Endothelial cell of umbilical vein (primary cell): ENCODE results near the gene HDAC4. TPM values are rescaled to one million over a fixed set of nuclear protein-coding genes. Genes with fewer than 3 reads are reported as not detected.

Experiments used
- BruUV-seq: library from RNA; stranded (reverse); fragments of 400-500 nt; replicated peaks from 2 replicates; lab custom pipeline; 2021; lab: Mats Ljungman, UMichigan
- CTCF ChIA-PET: fragments of 300-600, 350-600 bp; sonication (Branson Sonifier 250); formaldehyde crosslinking; loops from one replicate; lab custom pipeline; 2021; ENCODE audit warnings: antibody characterized with exemption, inconsistent platforms; lab: Charles Lee
- POLR2A ChIA-PET: fragments of 300-600, 350-600 bp; sonication (Branson Sonifier 250); formaldehyde crosslinking; loops from one replicate; lab custom pipeline; 2021; ENCODE audit warnings: antibody characterized with exemption, inconsistent platforms; lab: Charles Lee
- DNase-seq: peaks from one replicate; pipeline ENCODE4 v3.0.0-alpha.2; 2011; ENCODE audit warnings: low read depth, low spot score
- FAIRE-seq: peaks from 2 replicates; lab custom pipeline; 2011; peaks lifted over from hg19 to GRCh38; lab: Jason Lieb, UNC
- H2AFZ ChIP-seq: 2 replicates; pipeline ENCODE4 v1.6.0; 2012; ENCODE audit warnings: low read depth, low read length, control low read depth, inconsistent platforms
- H3K27ac ChIP-seq: 2 replicates; pipeline ENCODE4 v1.5.1; 2011; ENCODE audit warnings: low read depth, mild to moderate bottlenecking, control low read depth, low read length, moderate library complexity; ENCODE audit not compliant: insufficient read depth
- H3K27me3 ChIP-seq, 2 experiments: 2 replicates each; pipeline versions ENCODE4 v1.6.0 to v1.6.1; 2011; ENCODE audit warnings: low read length in 2 of 2, mixed read lengths in 1 of 2; ENCODE audit not compliant: control insufficient read depth in 2 of 2, insufficient read depth in 2 of 2
- H3K36me3 ChIP-seq, 2 experiments: 2 replicates in 1 of 2; 3 replicates in 1 of 2; pipeline ENCODE4 v1.5.1; 2011; ENCODE audit warnings: low read length in 2 of 2, mild to moderate bottlenecking in 1 of 2, moderate library complexity in 1 of 2; ENCODE audit not compliant: control insufficient read depth in 2 of 2, insufficient read depth in 2 of 2; ENCODE audit errors: extremely low read depth in 1 of 2
- H3K4me1 ChIP-seq: 3 replicates; pipeline ENCODE4 v1.5.1; 2011; ENCODE audit warnings: mild to moderate bottlenecking, low read length; ENCODE audit not compliant: control insufficient read depth, insufficient read depth; ENCODE audit errors: extremely low read depth
- H3K4me2 ChIP-seq: 2 replicates; pipeline ENCODE4 v1.6.1; 2011; ENCODE audit warnings: low read length, control low read depth, mixed read lengths; ENCODE audit not compliant: insufficient read depth
- H3K4me3 ChIP-seq, 3 experiments: fragments of 200-600 bp in 1 of 3; sonication (generic), shearing (Covaris generic) in 1 of 3; replicated peaks in 1 of 3; 2 replicates each; pipeline ENCODE4 v1.5.1; 2011 to 2016; ENCODE audit warnings: control low read depth in 3 of 3, low read length in 3 of 3, mild to moderate bottlenecking in 2 of 3, inconsistent platforms in 1 of 3, low read depth in 1 of 3, moderate library complexity in 1 of 3; ENCODE audit not compliant: insufficient read depth in 1 of 3
- H3K79me2 ChIP-seq: 2 replicates; pipeline ENCODE4 v1.6.0; 2012; ENCODE audit warnings: low read length, inconsistent platforms; ENCODE audit not compliant: control insufficient read depth, insufficient read depth
- H3K9ac ChIP-seq: replicated peaks from 2 replicates; pipeline ENCODE3; 2011; ENCODE audit warnings: low read length, control low read depth; ENCODE audit not compliant: insufficient read depth; ENCODE audit errors: extremely low read depth
- H3K9me1 ChIP-seq: replicated peaks from 3 replicates; pipeline ENCODE4 v1.6.0; 2011; ENCODE audit warnings: mild to moderate bottlenecking, low read length; ENCODE audit not compliant: control insufficient read depth, insufficient read depth; ENCODE audit errors: extremely low read depth
- H3K9me3 ChIP-seq: replicated peaks from 2 replicates; pipeline ENCODE4 v1.5.1; 2012; ENCODE audit warnings: low read length, inconsistent platforms; ENCODE audit not compliant: control insufficient read depth, insufficient read depth
- H4K20me1 ChIP-seq: replicated peaks from 2 replicates; pipeline ENCODE3; 2011; ENCODE audit warnings: mild to moderate bottlenecking, low read length; ENCODE audit not compliant: control insufficient read depth, insufficient read depth; ENCODE audit errors: extremely low read depth
- CTCF ChIP-seq, 2 donors: IDR thresholded peaks; 1 replicate in 1 of 2; 2 replicates in 1 of 2; pipeline ENCODE4 v1.5.1; 2011; ENCODE audit warnings: low read length in 2 of 2, mild to moderate bottlenecking in 2 of 2, moderate library complexity in 2 of 2, control low read depth in 1 of 2, inconsistent platforms in 1 of 2, low read depth in 1 of 2; ENCODE audit not compliant: insufficient read depth in 1 of 2; ENCODE audit errors: extremely low read depth in 1 of 2
- EZH2 ChIP-seq: IDR thresholded peaks from 2 replicates; pipeline ENCODE4 v1.6.1; 2012; ENCODE audit warnings: borderline replicate concordance, low read depth, mild to moderate bottlenecking, moderate library complexity, low read length, inconsistent platforms; ENCODE audit not compliant: severe bottlenecking
- FOS ChIP-seq: IDR thresholded peaks from 2 replicates; pipeline ENCODE4 v1.6.1; 2011; ENCODE audit warnings: mild to moderate bottlenecking, low read length, moderate library complexity, borderline replicate concordance; ENCODE audit not compliant: insufficient read depth
- GATA2 ChIP-seq: IDR thresholded peaks from 2 replicates; pipeline ENCODE4 v1.7.0; 2011; ENCODE audit warnings: low read depth, mild to moderate bottlenecking, moderate library complexity, mixed read lengths, low read length; ENCODE audit not compliant: insufficient read length, insufficient read depth
- JUN ChIP-seq: IDR thresholded peaks from 2 replicates; pipeline ENCODE4 v1.6.1; 2011; ENCODE audit warnings: borderline replicate concordance, low read depth; ENCODE audit not compliant: insufficient read length, insufficient read depth
- MYC ChIP-seq: IDR thresholded peaks from one replicate; pipeline ENCODE4 v1.6.1; 2011; ENCODE audit warnings: mild to moderate bottlenecking, low read depth, low read length
- POLR2A ChIP-seq: IDR thresholded peaks from 2 replicates; pipeline ENCODE4 v1.6.1; 2012; ENCODE audit warnings: low read depth, mild to moderate bottlenecking, control low read depth, low read length
- POLR2AphosphoS5 ChIP-seq: IDR thresholded peaks from 2 replicates; pipeline ENCODE4 v1.6.1; 2012; ENCODE audit warnings: low read depth, mild to moderate bottlenecking, control low read depth, low read length, moderate library complexity; ENCODE audit not compliant: insufficient read depth
- dilution Hi-C: fragments of 300-500 bp; cut with MboI; formaldehyde crosslinking; loops from one replicate; pipeline ENCODE4 v1.15.0; 2019; ENCODE audit warnings: low sequenced_read_pairs; ENCODE audit not compliant: extremely low pct_ligation_motif_present
- intact Hi-C: fragments of 100-400 bp; cut with micrococcal nuclease; formaldehyde crosslinking; loops from one replicate; pipeline ENCODE4 v1.10.0; 2022
- polyA plus RNA-seq, 4 experiments: library from polyadenylated mRNA; depleted of rRNA in 3 of 4; stranded (reverse) in 3 of 4; unstranded in 1 of 4; fragments of >200 nt; gene quantifications; 2 replicates each; pipeline versions ENCODE4 v1.2.1 to v1.2.3, GENCODE V29; 2011 to 2012; ENCODE audit warnings: missing spikeins in 1 of 4
- total RNA-seq: library from RNA; stranded (reverse); gene quantifications from 2 replicates; pipeline ENCODE4 v1.2.3, GENCODE V29; 2021
- TF ChIP-seq, protein P1 (sequence below): IDR thresholded peaks from 2 replicates; pipeline ENCODE4 v1.6.1; 2011; ENCODE audit not compliant: insufficient read depth, insufficient read length

HDAC4 gene
- total and polyA plus RNA-seq, 2 donors (not counting 3 experiments of a cell fraction or from before 2014, with no cell fraction given), result 13.4 to 33.0 TPM

DNA sequence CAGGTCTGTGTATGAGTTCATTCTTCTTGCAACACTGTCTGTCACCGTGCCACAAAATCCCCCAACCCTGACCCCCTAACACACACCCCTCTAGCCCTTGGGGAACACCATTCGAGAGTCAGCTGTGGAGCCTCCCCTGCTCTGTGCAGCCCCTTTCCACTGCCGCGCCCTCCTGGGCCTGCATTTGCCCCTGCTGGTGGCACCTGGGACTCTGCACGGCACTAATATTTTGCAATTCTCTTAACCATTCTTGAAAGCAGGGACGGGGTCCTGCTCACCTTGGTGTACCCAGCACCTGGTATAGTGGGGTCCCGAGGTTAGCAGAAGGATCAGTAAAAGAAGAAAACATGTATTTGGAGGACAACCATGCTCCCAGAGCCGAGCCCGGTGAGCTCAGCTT is 124.0 kb downstream of the HDAC4 start:
- ChIA-PET CTCF (interaction anchor here (1.3 kb wide), 1 partner anchor 9 kb away, joined by 3 read pairs; no protein-coding TSS in a partner anchor), POLR2A (no interaction called here)
- Histone ChIP-seq H3K4me2 (no peak overlapping the region), H3K9me3 (no peaks in the 10 kb centered on the region), H3K9me1 (no peaks in the 10 kb centered on the region), H3K9ac (no peak overlapping the region), H3K27me3 (no peaks in the 10 kb centered on the region), H2AFZ (no peak overlapping the region), H3K36me3 (no peaks in the 10 kb centered on the region), H3K79me2 (no peaks in the 10 kb centered on the region), H3K27ac (no peak overlapping the region), H3K4me1 (no peaks in the 10 kb centered on the region), H4K20me1 (no peaks in the 10 kb centered on the region), H3K4me3 (no peak overlapping the region)
- TF ChIP-seq EZH2 (no peak), GATA2 (no peak), POLR2AphosphoS5 (no peak), CTCF (IDR thresholded peaks at IDR 0.05; ENCODE audit: extremely low read depth in 1 of 2, insufficient read depth in 1 of 2, low read depth in 1 of 2, low read length in 2 of 2) (no peak), JUN (no peak), MYC (no peak), POLR2A (no peak), FOS (no peak)
- TF ChIP-seq, protein P1, sequence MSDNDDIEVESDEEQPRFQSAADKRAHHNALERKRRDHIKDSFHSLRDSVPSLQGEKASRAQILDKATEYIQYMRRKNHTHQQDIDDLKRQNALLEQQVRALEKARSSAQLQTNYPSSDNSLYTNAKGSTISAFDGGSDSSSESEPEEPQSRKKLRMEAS, result no peak
- no peak for DNase-seq
- no TSS peak for BruUV-seq
- no peak for FAIRE-seq
- dilution Hi-C loops (no loop called here), intact Hi-C loops (no loop called here)
